Activated T-helper 1 cell treated with anti-CD3 and anti-CD28 coated beads, Interleukin-2, amount 50 U/mL, for 16 hours (primary cell): Measurements from ENCODE around the gene RASIP1.
"Not testable (repeated sequence)": the region's sequence is repeated elsewhere in the genome, so short reads cannot be mapped to it uniquely, and the experiment has no call there.

Source experiments
- DNase-seq, 2 donors: peaks; one replicate each; pipeline ENCODE4 v3.0.0-alpha.2; 2020; ENCODE audit warnings: low read depth in 1 of 2, low spot score in 1 of 2

RASIP1 gene

GRCh38 chr19:48708471-48708870, 31.9 kb downstream of the RASIP1 start:
- DNase-seq: no peak

GRCh38 chr19:48705431-48705830, 35.0 kb downstream of the RASIP1 start:
- DNase-seq: no peak

- DNase-seq: no peak
Measured at GRCh38 chr19:48703316-48703715, 37.1 kb downstream of the RASIP1 start.

GRCh38 chr19:48702701-48703100, 37.7 kb downstream of the RASIP1 start:
- DNase-seq: no peak

GRCh38 chr19:48698046-48698445, 42.4 kb downstream of the RASIP1 start:
- no peak for DNase-seq

GRCh38 chr19:48696353-48697010, 43.9 kb downstream of the RASIP1 start:
- DNase-seq: no peak

- DNase-seq: no peak
Measured at GRCh38 chr19:48695743-48696352, 44.6 kb downstream of the RASIP1 start, which contains the start of gene FUT2. Gene FUT2, plus strand, starts transcription at chr19:48695971. Its CDS starts 6,986 bp downstream, at chr19:48702957.

- not testable (repeated sequence) for DNase-seq
Measured at GRCh38 chr19:48693629-48694028, 46.8 kb downstream of the RASIP1 start.

GRCh38 chr19:48689449-48689848, 51.0 kb downstream of the RASIP1 start:
- no peak for DNase-seq

GRCh38 chr19:48687776-48688175, 52.6 kb downstream of the RASIP1 start:
- DNase-seq: no peak

- not testable (repeated sequence) for DNase-seq
Measured at GRCh38 chr19:48686637-48687036, 53.8 kb downstream of the RASIP1 start.

GRCh38 chr19:48686088-48686487, 54.3 kb downstream of the RASIP1 start:
- DNase-seq: no peak

- no peak for DNase-seq
Measured at GRCh38 chr19:48685583-48685982, 54.8 kb downstream of the RASIP1 start.

GRCh38 chr19:48683349-48683748, 57.1 kb downstream of the RASIP1 start:
- DNase-seq: no peak

GRCh38 chr19:48681127-48681470, 59.3 kb downstream of the RASIP1 start:
- no peak for DNase-seq

GRCh38 chr19:48680436-48681126, 59.8 kb downstream of the RASIP1 start:
- DNase-seq: no peak

- not testable (repeated sequence) for DNase-seq
Measured at GRCh38 chr19:48680006-48680405, 60.4 kb downstream of the RASIP1 start.

GRCh38 chr19:48678201-48678600, 62.2 kb downstream of the RASIP1 start:
- DNase-seq: no peak

- no peak for DNase-seq
Measured at GRCh38 chr19:48676887-48677286, 63.5 kb downstream of the RASIP1 start.

GRCh38 chr19:48676487-48676886, 63.9 kb downstream of the RASIP1 start:
- DNase-seq: no peak

GRCh38 chr19:48674921-48675824, 65.2 kb downstream of the RASIP1 start:
- DNase-seq: peak; percentile 42 to 50
